GM21526 (cell line): ENCODE measurements around the gene TXLNB.
"Not testable (repeated sequence)": the region's sequence is repeated elsewhere in the genome, so short reads cannot be mapped to it uniquely, and the experiment has no call there.

Experiments
- ATAC-seq: cut with Tn5 transposase; IDR thresholded peaks from one replicate; pipeline ENCODE4 v1.9.1; 2021; ENCODE audit warnings: moderate library complexity; ENCODE audit not compliant: unreplicated experiment, low FRiP score

The TXLNB gene

DNA sequence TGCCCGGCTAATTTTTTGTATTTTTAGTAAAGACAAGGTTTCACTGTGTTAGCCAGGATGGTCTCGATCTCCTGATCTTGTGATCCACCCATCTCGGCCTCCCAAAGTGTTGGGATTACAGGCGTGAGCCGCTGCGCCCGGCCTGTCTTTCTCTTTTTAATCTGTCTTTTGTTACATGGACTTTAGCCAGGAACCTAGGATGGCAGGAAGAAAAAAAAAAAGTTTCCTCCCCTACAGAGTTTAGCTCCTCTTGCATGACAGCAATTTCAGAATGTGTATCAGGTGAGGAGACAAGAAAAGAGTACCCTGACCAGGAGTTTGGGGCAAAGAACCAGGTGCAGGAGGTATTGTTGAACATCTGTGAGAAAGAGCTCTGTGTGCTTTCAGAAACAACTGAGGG, 21.4 kb upstream of the TXLNB start:
- ATAC-seq = no peak

DNA sequence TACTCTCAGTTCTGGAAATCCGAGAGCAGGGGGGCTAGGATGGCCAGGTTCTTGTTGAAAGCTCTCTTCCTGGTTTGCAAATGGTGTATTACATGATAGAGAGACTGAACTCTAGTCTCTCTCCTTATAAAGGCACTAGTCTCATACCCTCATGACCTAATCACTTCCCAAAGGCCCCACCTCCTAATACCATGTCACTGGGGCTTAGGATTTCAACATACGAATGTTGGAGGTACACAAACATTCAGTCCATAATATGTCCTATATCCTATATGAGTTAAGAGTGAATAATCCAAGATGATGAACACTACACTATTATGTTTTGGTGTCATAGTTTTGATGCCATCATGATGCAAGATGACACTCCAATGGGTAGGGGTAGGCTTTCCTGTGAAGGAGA, 20.0 kb upstream of the TXLNB start:
- ATAC-seq = no peak

DNA sequence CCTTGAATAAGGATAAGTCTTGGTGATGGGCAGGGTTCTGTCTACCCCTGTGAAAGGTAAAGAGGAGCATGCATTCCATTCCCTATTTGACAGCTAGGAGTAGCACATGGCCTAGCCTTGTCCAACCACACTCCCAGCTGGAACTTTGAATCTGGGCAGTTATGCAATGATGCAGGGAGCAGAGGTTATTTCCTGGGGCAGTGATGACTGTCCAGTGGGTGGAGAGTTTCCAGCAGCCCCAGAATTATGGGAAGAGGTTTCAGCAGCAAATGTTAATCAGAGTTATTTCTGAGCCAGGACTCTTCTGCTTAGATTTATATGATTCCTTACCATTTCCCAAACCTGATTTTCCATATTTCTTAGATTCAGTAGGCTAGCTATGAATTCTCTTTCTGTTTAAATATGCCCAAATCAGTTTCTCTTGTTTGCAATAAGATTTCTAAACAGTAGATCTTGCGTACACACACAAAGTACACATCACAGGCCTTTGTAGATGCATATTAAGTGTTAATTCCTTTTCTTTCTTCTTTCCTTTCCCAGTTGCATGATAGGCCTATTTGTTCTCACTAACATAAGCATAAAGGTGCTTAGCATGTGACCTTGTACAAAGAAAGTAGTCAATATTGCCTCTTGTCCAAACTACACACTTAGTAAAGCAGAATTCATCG, 17.3 kb upstream of the TXLNB start:
- no peak for ATAC-seq

DNA sequence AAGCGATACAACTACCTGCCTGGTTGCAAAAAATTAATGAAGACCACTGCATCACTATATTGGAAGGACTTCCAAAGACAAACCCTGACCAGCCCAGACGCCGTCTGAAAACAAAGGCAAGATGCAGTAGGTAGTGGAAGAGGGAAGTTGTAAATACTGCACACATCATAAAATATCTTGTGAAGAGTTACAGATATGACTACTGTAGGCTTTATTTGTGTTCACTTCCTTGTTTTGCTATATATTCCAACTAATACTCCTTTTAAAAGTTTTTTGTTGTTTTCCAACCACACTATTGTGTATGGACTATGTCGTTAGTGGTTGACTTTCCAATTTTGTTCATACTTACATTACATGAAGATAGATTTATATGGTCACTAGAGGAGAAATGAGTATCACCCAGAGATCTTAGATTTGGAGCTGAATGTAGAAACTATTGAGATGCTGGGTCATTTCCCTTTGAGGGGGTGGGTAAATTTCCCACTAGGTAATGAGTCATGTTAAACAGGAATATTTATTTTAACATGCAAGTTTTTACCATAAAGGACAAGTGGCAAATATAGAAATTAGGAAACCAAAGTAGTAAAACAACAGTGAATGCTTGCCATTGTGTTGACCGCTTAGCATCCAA, 16.6 kb upstream of the TXLNB start:
- ATAC-seq = peak; percentile 52

DNA sequence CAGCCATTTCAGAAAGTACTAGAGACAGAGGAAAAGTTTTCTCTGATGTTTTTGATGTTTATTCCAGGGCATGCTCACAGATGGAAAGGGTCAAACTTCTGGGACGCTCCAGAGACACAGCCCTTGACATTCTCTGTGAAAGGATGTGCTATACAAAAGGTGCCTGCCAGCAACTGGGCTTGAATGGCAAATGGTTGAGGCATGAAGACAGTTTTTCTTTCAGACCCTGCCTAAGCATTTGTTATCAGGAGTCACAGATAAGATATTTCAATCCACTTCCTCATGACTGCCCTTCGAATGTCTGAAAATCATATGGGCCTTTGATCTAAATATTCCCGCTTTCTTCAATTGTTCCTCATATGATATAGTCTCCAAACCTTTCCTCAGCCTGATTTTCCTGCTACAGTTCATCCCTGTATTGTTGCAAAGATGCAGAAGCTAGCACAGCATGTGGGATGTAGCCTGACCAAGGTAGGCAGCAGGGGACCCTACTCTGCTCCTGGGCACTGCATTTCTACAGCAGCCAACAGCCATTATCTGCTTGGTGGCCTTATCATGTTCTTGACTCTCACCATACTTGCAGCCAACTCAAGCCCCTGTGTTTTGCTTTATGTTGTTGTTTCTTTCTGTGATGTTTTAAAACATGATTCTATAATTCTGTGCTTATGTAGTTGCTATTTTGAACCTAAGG, 14.6 kb upstream of the TXLNB start:
- no peak for ATAC-seq

DNA sequence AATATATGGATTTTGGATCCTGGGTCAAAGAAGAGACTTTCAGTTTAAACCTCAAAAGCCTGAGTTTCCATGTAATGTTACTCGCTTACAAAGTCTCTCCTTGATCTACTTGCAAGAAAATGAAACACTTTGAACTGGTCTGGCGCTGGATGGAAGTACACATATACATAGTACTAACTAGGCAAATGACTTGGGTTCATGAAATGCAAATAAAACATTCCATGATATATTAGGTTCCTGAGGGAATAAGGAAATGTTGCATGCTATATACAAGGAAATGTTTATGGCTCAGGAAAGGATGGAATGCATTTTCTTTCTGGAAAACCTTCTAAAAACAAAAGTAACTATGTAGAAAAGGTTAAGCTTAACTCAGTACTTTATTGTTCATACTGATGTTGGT, 11.4 kb upstream of the TXLNB start:
- no peak for ATAC-seq

DNA sequence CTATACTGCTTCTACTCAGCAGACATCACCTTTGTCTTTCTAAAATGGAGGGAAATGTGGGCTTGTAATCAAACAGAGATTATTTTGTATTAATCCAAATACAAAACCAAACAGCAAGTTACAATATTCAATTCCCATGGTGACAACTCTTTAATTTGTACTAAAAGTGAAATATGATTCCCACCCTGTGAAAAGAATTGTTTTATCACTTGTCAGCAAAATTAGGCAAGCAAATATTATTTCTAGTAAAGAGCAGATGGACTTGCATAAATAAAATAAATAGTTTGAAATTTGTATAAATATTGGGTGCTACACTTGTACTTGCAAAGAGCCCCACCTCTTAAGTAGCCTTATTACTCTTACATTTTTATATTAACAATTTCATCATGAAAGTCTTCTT, 6.1 kb upstream of the TXLNB start:
- no peak for ATAC-seq

DNA sequence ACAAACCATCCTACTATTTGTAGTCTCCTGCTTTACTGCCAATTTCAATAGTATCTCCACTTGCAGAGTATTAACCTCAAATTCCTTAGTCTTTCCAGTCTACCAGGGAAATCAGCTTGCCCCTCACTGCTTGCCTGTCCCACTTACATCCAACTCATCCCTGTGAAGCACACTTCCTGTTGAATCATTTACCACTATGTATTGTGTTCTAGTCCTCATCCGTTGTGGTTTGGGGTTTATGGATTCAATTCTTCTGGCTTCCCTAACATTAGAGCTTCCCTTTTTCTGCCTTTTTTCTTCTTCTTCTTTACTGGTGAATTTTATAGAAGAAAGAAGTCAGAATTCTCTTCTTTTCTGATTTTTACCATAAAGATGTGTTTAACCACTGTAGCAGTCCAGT, 5.1 kb upstream of the TXLNB start:
- ATAC-seq = no peak

DNA sequence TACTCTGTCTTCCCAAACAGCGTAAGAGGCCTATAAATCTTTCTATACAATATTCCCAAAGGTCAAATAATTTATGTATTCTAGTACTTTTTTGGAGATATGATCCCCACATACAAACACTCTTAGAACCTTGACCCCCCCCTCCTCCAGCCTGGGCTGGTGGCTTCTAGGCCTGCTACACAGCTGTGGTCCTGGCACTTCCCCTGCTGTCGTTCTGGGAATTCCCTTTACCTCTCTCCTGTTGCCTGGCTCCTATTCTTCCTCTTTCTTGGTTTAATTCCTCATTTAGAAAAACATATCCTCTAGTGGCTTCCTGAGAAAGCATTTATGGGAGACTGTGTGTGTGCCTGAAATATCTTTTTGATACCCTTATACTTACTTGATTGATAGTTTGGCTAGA, 4.1 kb upstream of the TXLNB start:
- no peak for ATAC-seq

DNA sequence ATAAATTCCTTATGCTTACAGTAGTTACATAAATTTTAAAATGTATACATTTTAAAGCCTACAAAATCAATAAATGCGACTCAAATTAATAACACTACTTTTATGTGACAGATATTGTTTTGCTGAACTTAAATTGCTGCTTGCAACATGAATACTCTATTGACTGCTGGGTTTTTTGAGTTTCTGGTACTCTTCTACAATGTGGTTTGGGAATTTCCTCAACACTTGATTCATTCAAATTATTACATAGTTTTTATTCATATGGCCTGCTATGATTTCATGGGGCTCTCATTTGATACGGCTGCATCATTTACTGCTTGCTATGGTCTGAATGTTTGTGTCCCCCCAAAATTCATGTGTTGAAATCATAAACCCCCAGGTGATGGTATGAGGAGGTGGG, 2.3 kb upstream of the TXLNB start:
- ATAC-seq = no peak

DNA sequence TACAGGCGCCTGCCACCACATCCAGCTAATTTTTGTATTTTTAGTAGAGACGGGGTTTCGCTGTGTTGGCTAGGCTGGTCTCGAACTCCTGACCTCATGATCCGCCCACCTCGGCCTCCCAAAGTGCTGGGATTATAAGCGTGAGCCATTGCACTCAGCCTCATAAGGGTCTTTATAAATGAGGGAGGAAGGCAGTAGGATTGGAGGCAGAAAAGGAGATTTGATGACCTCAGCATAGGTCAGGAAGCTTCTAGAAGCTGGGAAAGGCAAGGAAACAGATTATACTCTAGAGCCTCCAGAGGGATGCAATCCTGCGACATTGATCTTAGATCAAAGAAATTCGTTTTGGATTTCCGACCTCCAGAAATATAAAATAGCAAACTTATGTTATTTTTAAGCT, 1.4 kb upstream of the TXLNB start:
- ATAC-seq = not testable (repeated sequence)

DNA sequence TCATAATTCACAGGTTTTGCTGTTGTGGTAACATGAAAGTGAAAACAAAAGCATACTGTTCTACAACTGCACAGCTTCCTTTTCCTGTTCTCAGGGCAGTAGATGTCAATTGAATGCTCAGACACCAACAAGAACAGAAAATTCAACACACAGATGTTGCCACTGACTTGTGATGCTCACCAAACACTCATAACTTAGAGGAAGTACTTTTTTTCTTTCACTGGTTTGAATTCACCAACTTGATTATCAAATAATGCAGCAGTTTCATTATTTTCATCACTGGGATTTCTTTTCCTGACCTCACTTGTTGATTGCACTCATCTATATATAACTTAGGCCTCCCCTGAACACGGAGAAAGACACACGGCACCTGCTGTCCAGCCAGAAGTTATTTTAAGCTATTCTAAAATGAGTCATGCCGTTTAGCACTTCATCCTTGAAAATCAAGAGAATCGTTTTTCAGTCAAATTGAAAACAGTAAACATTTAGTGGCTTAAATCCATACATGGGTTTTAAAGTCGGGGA, 949 bp downstream of the TXLNB start:
- peak; percentile 84 for ATAC-seq

DNA sequence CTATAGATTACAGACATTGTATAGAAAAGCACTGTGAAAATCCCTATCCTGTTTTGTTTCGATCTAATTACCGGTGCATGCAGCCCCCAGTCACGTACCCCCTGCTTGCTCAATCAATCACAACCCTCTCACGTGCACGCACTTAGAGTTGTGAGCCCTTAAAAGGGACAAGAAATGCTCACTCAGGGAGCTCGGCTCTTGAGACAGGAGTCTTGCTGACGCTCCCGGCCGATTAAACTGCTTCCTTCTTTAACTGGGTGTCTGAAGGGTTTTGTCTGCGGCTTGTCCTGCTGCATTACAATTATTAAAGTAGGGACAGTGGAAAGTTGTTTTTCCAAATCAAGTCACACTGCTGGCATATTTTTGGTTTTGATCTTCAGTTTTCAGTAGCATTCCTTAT, 2.6 kb downstream of the TXLNB start:
- no peak for ATAC-seq

DNA sequence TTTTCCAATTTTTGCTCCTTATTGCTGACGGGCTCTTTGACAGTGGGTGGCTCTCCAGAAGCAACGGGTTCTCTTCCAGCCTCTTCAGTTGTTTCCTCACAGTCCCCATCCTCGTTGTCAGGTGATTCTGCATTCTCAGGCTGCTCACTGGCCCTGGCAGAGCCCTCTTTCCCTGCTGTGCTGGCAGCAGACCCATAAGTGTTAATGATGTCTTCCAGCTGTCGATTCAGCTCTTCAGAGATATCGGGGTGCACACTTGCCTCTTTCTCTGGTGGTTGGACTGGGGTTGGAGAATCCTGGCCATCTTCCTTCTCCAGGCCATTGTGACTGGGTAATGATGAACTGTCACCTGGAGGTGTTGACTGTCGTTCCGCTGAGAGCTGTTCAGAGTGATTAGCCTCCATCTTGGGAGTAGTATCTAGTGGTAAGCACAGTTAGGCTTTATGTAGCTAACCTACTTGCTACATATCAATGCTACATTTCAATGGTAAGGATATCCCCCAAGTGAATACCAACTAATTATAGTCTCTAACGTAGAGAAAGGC, 3.2 kb downstream of the TXLNB start:
- no peak for ATAC-seq

DNA sequence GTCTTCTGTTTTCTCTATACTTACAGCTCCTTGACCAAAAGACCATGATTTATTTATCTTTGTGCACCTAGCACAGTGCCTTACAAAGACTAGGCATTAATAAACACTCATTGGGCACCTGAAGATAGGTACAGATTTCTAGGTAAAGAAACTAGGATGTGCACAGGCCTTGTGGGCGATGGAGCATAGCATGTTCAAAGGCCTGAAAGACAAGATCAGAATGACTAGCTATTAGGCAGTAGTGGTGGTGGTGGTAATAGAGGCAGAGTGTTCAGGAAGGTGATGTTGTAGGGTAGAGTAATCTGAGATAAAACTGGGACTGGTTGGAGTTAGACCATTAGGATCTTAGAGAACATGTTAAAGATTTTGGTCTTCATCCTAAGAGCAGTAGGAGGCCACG, 3.9 kb downstream of the TXLNB start:
- ATAC-seq = no peak

DNA sequence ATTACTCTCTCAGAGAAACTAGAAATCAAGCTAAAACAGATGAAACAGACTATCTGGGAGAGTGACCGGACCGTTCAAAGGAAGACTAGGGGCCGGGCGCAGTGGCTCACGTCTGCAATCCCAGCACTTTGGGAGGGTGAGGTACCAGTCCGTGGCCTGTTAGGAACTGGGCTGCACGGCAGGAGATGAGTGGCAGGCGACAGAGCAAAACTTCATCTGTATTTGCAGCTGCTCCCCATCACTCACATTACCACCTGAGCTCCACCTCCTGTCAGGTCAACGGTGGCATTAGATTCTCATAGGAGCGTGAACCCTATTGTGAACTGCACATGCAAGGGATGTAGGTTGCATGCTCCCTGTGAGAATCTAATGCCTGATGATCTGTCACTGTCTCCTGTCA, 5.4 kb downstream of the TXLNB start:
- not testable (repeated sequence) for ATAC-seq

DNA sequence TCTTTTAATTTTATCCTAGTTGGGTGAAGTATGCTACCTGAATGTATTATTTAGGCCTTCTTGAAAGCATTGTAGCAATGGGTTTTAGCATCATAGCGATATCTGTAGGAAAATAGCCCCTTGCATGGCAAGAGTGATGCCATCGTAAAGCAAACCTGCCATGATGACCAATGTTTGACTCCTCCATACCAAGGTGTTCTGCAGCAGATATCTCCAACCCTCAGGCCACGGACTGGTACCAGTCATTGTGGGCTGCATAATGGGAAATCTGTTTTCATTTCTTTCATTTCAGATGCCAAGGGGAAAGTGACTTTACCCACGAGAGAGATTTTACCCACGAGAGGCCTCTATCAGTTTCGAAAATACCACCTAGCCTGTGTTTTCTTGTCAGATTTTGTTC, 6.2 kb downstream of the TXLNB start:
- no peak for ATAC-seq

DNA sequence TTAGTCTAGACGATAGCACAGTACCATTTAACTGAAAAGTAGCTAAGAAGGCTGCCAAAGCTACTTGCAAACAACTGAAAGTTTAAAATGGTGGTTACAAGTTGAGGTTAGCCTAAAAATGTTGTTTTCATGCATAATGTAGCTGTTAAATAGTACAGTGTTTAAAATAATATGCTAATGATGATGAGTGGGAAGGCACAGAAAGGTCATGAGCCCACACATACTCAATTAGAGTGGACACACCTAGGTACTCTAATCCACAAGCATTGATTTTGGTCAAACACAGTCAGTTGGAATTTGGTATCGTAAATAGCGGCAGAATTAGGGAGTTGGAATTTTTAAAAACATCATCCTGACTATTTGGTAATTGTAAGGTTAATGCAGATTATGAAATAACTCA, 7.0 kb downstream of the TXLNB start:
- no peak for ATAC-seq

DNA sequence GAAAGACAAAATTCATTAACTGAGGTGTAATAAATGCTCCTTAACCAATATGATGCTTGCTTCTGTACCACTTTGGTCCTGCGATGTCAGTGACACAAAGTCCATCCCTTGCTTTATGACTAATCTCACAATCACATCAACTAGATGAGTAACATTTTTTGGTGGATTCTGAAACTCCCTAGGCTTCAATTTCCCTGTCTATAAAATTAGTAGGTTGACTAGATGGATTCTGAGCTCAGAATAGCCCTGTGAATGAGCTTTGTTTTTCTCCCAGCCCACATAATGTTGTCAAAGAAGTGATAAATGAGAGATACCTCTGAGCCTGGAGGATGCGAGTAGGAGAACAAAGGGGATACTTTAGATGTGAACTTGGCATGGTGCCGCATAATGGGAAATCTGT, 9.1 kb downstream of the TXLNB start:
- no peak for ATAC-seq

DNA sequence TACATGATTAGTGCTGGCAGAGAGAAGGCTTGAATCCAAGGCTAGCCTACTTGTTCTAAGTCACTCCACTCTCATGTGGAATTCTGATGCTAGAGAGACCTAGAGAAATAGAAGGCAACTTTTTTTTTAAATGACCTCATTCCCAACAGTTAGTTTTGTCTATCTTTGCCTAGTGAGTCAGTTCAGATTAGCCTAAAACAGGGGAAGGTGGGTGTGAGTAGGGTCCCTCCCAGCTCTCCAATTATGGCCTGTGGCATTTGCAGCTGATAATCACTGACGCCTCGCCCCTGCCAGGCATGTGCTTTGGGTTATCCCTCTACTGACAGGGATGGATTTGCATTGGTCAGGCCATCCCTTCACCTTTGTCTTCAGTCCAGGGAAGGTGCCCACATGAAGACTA, 13.6 kb downstream of the TXLNB start:
- no peak for ATAC-seq

DNA sequence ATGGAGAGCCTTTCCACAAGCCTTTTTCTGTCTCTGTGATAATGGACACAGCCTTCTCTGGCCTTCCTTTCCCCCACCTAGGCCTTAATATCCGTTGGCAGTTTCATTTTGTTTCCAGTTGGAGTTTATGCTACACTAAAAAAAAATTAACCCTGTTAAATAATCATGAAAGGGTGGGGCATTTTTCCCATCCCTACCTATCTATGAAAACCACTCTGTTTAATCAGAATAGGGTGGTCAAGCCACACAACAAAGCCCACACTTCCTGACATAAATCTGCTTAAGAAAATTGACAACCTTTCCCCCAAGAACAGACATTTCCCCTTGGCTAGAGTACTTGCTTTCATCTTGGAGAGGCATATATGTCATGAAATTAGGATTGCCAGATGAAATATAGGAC, 14.2 kb downstream of the TXLNB start:
- ATAC-seq = no peak

DNA sequence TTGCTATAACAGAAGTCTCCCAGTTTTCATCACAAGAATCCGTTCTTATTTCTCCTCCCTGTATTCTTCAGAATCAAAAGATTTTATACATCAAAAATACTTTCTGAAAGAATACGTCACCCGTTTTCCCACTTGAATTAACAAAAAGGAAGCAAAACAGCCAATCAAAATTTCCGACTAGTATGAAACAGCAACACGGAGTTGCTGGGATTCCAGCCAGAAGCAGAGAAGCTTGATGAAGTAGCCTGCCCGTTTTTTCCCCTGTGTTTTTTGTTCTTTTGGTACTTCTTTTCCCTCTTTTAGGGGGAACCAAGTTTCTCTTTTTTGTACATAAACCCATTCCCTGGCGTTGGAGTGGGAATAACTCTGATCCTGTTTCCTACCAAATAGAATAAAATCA, 14.6 kb downstream of the TXLNB start:
- no peak for ATAC-seq
